GM12873 (cell line): Measurements from ENCODE around the gene BCKDHA.

Experiments
- TF ChIP-seq, protein P1 (sequence below): IDR thresholded peaks from 2 replicates; pipeline ENCODE4 v1.5.1; 2012; ENCODE audit warnings: low read depth, mild to moderate bottlenecking, moderate library complexity, low read length, control low read depth; ENCODE audit not compliant: insufficient read depth; ENCODE audit errors: missing control alignments

Gene BCKDHA

GRCh38 chr19:41425174-41426115 is 27.8 kb downstream of the BCKDHA start:
- TF ChIP-seq, protein P1, sequence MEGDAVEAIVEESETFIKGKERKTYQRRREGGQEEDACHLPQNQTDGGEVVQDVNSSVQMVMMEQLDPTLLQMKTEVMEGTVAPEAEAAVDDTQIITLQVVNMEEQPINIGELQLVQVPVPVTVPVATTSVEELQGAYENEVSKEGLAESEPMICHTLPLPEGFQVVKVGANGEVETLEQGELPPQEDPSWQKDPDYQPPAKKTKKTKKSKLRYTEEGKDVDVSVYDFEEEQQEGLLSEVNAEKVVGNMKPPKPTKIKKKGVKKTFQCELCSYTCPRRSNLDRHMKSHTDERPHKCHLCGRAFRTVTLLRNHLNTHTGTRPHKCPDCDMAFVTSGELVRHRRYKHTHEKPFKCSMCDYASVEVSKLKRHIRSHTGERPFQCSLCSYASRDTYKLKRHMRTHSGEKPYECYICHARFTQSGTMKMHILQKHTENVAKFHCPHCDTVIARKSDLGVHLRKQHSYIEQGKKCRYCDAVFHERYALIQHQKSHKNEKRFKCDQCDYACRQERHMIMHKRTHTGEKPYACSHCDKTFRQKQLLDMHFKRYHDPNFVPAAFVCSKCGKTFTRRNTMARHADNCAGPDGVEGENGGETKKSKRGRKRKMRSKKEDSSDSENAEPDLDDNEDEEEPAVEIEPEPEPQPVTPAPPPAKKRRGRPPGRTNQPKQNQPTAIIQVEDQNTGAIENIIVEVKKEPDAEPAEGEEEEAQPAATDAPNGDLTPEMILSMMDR: no peak

GRCh38 chr19:41426116-41426841 is 28.7 kb downstream of the BCKDHA start:
- TF ChIP-seq, protein P1: no peak

GRCh38 chr19:41426952-41427646 is 29.5 kb downstream of the BCKDHA start, which contains the start of gene B3GNT8:
Gene B3GNT8 (minus strand): TSS chr19:41427374. CDS start chr19:41426778, 596 bp downstream.
- TF ChIP-seq, protein P1: no peak

GRCh38 chr19:41427647-41428480 is 30.2 kb downstream of the BCKDHA start:
- TF ChIP-seq, protein P1: no peak

GRCh38 chr19:41428481-41428859 is 30.9 kb downstream of the BCKDHA start:
- TF ChIP-seq, protein P1: no peak

GRCh38 chr19:41430922-41431321 is 33.3 kb downstream of the BCKDHA start:
- TF ChIP-seq, protein P1: no peak
